Measurements from ENCODE around the gene C19orf81. TPM values are rescaled to one million over a fixed set of nuclear protein-coding genes. Genes with fewer than 3 reads are reported as not detected.

The C19orf81 gene
- total and polyA plus RNA-seq, 4 donors = 1.3 to 2.5 (median 1.7) TPM; not detected in 1

- Histone ChIP-seq H3K27ac (ENCODE audit: low read depth in 1 of 2, low read length in 1 of 2) (no peak overlapping the region), H3K4me1 (ENCODE audit: control insufficient read depth in 5 of 5, insufficient read depth in 5 of 5, low read length in 5 of 5) (no peaks in the 10 kb centered on the region), H3K36me3 (ENCODE audit: control insufficient read depth in 4 of 4, insufficient read depth in 4 of 4, low read length in 4 of 4) (no peaks in the 10 kb centered on the region), H3K27me3 (ENCODE audit: control insufficient read depth in 3 of 3, insufficient read depth in 3 of 3, low read length in 2 of 3) (peaks cover 0 to 12% (median 4%) of the 10 kb centered on the region in 3 donors), H3K4me3 (no peak overlapping the region), H3K9ac (ENCODE audit: insufficient read depth in 1 of 2, low read length in 2 of 2) (no peak overlapping the region), H3K9me3 (ENCODE audit: control insufficient read depth in 4 of 4, insufficient read depth in 3 of 4, low read length in 3 of 4) (peaks cover 0 to 34% (median 11%) of the 10 kb centered on the region in 4 donors)
- ATAC-seq (ENCODE audit: insufficient read depth, low FRiP score) (no peak), DNase-seq (no peak)
- no peak for TF ChIP-seq CTCF (IDR thresholded peaks at IDR 0.05; ENCODE audit: control extremely low read depth, extremely low read depth)
- WGBS, 2 donors = 72 to 82% methylated on average over 19 to 20 of the region's 20 CpGs
Measured at GRCh38 chr19:50632151-50632835, 17.0 kb upstream of the C19orf81 start.

GRCh38 chr19:50633359-50633758 is 15.9 kb upstream of the C19orf81 start:
- H3K27me3 ChIP-seq (ENCODE audit: control insufficient read depth in 3 of 3, insufficient read depth in 3 of 3, low read length in 2 of 3) = peaks cover 4 to 23% (median 6%) of the 10 kb centered on the region in 3 donors
- WGBS, 2 donors = 79 to 90% methylated on average over 2 of the region's 2 CpGs
- TF ChIP-seq CTCF (IDR thresholded peaks at IDR 0.05; ENCODE audit: control extremely low read depth, extremely low read depth) = no peak

GRCh38 chr19:50633973-50634372 is 15.3 kb upstream of the C19orf81 start:
- Histone ChIP-seq H3K9ac (ENCODE audit: insufficient read depth in 1 of 2, low read length in 2 of 2) (no peak overlapping the region), H3K4me3 (no peak overlapping the region), H3K36me3 (ENCODE audit: control insufficient read depth in 4 of 4, insufficient read depth in 4 of 4, low read length in 4 of 4) (no peaks in the 10 kb centered on the region), H3K27me3 (ENCODE audit: control insufficient read depth in 3 of 3, insufficient read depth in 3 of 3, low read length in 2 of 3) (peaks cover 4 to 29% (median 11%) of the 10 kb centered on the region in 3 donors), H3K9me3 (ENCODE audit: control insufficient read depth in 4 of 4, insufficient read depth in 3 of 4, low read length in 3 of 4) (peaks cover 0 to 36% (median 11%) of the 10 kb centered on the region in 4 donors), H3K4me1 (ENCODE audit: control insufficient read depth in 5 of 5, insufficient read depth in 5 of 5, low read length in 5 of 5) (peaks cover 0 to under 1% (median 0%) of the 10 kb centered on the region in 5 donors), H3K27ac (ENCODE audit: low read depth in 1 of 2, low read length in 1 of 2) (no peak overlapping the region)
- no peak for ATAC-seq (ENCODE audit: insufficient read depth, low FRiP score)
- WGBS, 2 donors = 95 to 97% methylated on average over 2 of the region's 2 CpGs
- no peak for TF ChIP-seq CTCF (IDR thresholded peaks at IDR 0.05; ENCODE audit: control extremely low read depth, extremely low read depth)
- DNase-seq = no peak

More at GRCh38 chr19:50633359-50633758, 15.9 kb upstream of the C19orf81 start:
- Histone ChIP-seq H3K36me3 (ENCODE audit: control insufficient read depth in 4 of 4, insufficient read depth in 4 of 4, low read length in 4 of 4) (no peaks in the 10 kb centered on the region), H3K4me3 (no peak overlapping the region), H3K27ac (ENCODE audit: low read depth in 1 of 2, low read length in 1 of 2) (no peak overlapping the region), H3K4me1 (ENCODE audit: control insufficient read depth in 5 of 5, insufficient read depth in 5 of 5, low read length in 5 of 5) (no peaks in the 10 kb centered on the region), H3K9me3 (ENCODE audit: control insufficient read depth in 4 of 4, insufficient read depth in 3 of 4, low read length in 3 of 4) (peaks cover 0 to 34% (median 11%) of the 10 kb centered on the region in 4 donors), H3K9ac (ENCODE audit: insufficient read depth in 1 of 2, low read length in 2 of 2) (no peak overlapping the region)
- ATAC-seq (ENCODE audit: insufficient read depth, low FRiP score) (no peak), DNase-seq (no peak)

Measured in lung (tissue), 12 donors.